GM19455 (cell line): ENCODE measurements around the gene FSIP1.

Experiments used
- ATAC-seq: cut with Tn5 transposase; IDR thresholded peaks from one replicate; pipeline ENCODE4 v1.9.1; 2021; ENCODE audit not compliant: unreplicated experiment

The FSIP1 gene

GRCh38 chr15:39792844-39793335, 10.2 kb upstream of the FSIP1 start:
- no peak for ATAC-seq

- no peak for ATAC-seq
These were observed 9.6 kb upstream of the FSIP1 start for GRCh38 chr15:39792025-39792843.

GRCh38 chr15:39789736-39790135, 7.1 kb upstream of the FSIP1 start:
- no peak for ATAC-seq

- no peak for ATAC-seq
These were observed 6.3 kb upstream of the FSIP1 start for GRCh38 chr15:39788800-39789565.

GRCh38 chr15:39788108-39788507, 5.5 kb upstream of the FSIP1 start:
- no peak for ATAC-seq

GRCh38 chr15:39787479-39787878, 4.8 kb upstream of the FSIP1 start:
- no peak for ATAC-seq

- ATAC-seq: no peak
These were observed 3.9 kb upstream of the FSIP1 start for GRCh38 chr15:39786447-39787056.

- no peak for ATAC-seq
These were observed 3.2 kb upstream of the FSIP1 start for GRCh38 chr15:39785841-39786240.

GRCh38 chr15:39785139-39785538, 2.5 kb upstream of the FSIP1 start:
- no peak for ATAC-seq

- no peak for ATAC-seq
These were observed 2.0 kb upstream of the FSIP1 start for GRCh38 chr15:39784638-39785037.

- no peak for ATAC-seq
These were observed 1.5 kb upstream of the FSIP1 start for GRCh38 chr15:39784125-39784524.

- ATAC-seq: no peak
These were observed 691 bp upstream of the FSIP1 start for GRCh38 chr15:39783244-39783820.

- ATAC-seq: no peak
These were observed 706 bp downstream of the FSIP1 start for GRCh38 chr15:39781967-39782302.

- no peak for ATAC-seq
These were observed 1.3 kb downstream of the FSIP1 start for GRCh38 chr15:39781147-39781966.

GRCh38 chr15:39778021-39778420, 4.6 kb downstream of the FSIP1 start:
- no peak for ATAC-seq

GRCh38 chr15:39777496-39777895, 5.1 kb downstream of the FSIP1 start:
- ATAC-seq: no peak

GRCh38 chr15:39776068-39776467, 6.6 kb downstream of the FSIP1 start:
- no peak for ATAC-seq

GRCh38 chr15:39774688-39775267, 7.9 kb downstream of the FSIP1 start:
- ATAC-seq: no peak

- ATAC-seq: no peak
These were observed 11.6 kb downstream of the FSIP1 start for GRCh38 chr15:39770748-39771689.
